A549 (cell line): Measurements from ENCODE around the gene UBAP2. TPM values are rescaled to one million over a fixed set of nuclear protein-coding genes. Genes with fewer than 3 reads are reported as not detected.

Experiments used
- ATAC-seq, 2 experiments: fragments of 200-7000 bp in 1 of 2; fragments of >200 bp in 1 of 2; cut with Nextera tagmentation in 1 of 2; cut with Tn5 transposase in 1 of 2; 3 replicates each; pipeline versions ENCODE4 v1.8.0 to v1.9.1; 2018 to 2020; ENCODE audit warnings: mild to moderate bottlenecking in 1 of 2, moderate library complexity in 1 of 2
- CTCF ChIA-PET: fragments of 300-600 bp; sonication (Branson Sonifier 250); formaldehyde crosslinking; extraction: SDS; loops from one replicate; lab custom pipeline; 2021; ENCODE audit warnings: antibody characterized with exemption, inconsistent platforms; lab: Yijun Ruan, JAX
- POLR2A ChIA-PET: fragments of 350-600 bp; formaldehyde crosslinking; extraction: SDS; loops from one replicate; lab custom pipeline; 2021; ENCODE audit warnings: antibody characterized with exemption, inconsistent platforms; lab: Yijun Ruan, JAX
- DNase-seq, 2 experiments: peaks; one replicate each; pipeline versions ENCODE4 v3.0.0 to v3.0.0-alpha.2; 2011 to 2016; ENCODE audit warnings: low read depth in 1 of 2, low spot score in 1 of 2
- FAIRE-seq: peaks from 2 replicates; lab custom pipeline; 2011; peaks lifted over from hg19 to GRCh38; lab: Jason Lieb, UNC
- H3K27ac ChIP-seq, 2 experiments: fragments of >200 bp; sonication (Bioruptor Twin); formaldehyde crosslinking; 3 replicates each; pipeline ENCODE4 v1.5.1; 2016 to 2017
- H3K4me1 ChIP-seq: fragments of >200 bp; sonication (Bioruptor Twin); formaldehyde crosslinking; 3 replicates; pipeline ENCODE4 v1.6.1; 2016
- H3K4me2 ChIP-seq: fragments of >200 bp; sonication (Bioruptor Twin); formaldehyde crosslinking; 3 replicates; pipeline ENCODE4 v1.6.1; 2016
- H3K4me3 ChIP-seq: fragments of >200 bp; sonication (Bioruptor Twin); formaldehyde crosslinking; 3 replicates; pipeline ENCODE4 v1.5.1; 2016
- H3K9me3 ChIP-seq: fragments of >200 bp; sonication (Bioruptor Twin); formaldehyde crosslinking; 3 replicates; pipeline ENCODE4 v1.6.1; 2016
- CEBPB ChIP-seq, 2 experiments: fragments of >200 bp in 1 of 2; sonication (Bioruptor Twin) in 1 of 2; formaldehyde crosslinking in 1 of 2; IDR thresholded peaks; 2 replicates each; pipeline ENCODE4 v1.6.1; 2012 to 2016
- CHD4 ChIP-seq: fragments of 200-600 bp; sonication (generic); IDR thresholded peaks from 2 replicates; pipeline ENCODE4 v1.6.1; 2016; ENCODE audit warnings: antibody characterized with exemption, mild to moderate bottlenecking, borderline replicate concordance
- EHF ChIP-seq: fragments of 250-450 bp; sonication (Bioruptor Pico); IDR thresholded peaks from 2 replicates; pipeline ENCODE4 v1.5.0; 2020; ENCODE audit warnings: mild to moderate bottlenecking
- ELK1 ChIP-seq: fragments of 150-350 bp; IDR thresholded peaks from 2 replicates; pipeline ENCODE4 v1.6.1; 2014; ENCODE audit warnings: low read depth, mild to moderate bottlenecking, low read length
- GATA3 ChIP-seq: IDR thresholded peaks from 2 replicates; pipeline ENCODE4 v1.6.1; 2012; ENCODE audit warnings: borderline replicate concordance
- HEYL ChIP-seq: fragments of 250-450 bp; sonication (Bioruptor Pico); IDR thresholded peaks from 2 replicates; pipeline ENCODE4 v1.8.0; 2021; ENCODE audit warnings: mild to moderate bottlenecking, moderate library complexity
- HOXB13 ChIP-seq: fragments of 250-450 bp; sonication (Bioruptor Pico); IDR thresholded peaks from 2 replicates; pipeline ENCODE4 v1.5.0; 2020; ENCODE audit warnings: low read depth, mild to moderate bottlenecking, moderate library complexity
- KDM5A ChIP-seq: fragments of 200-600 bp; sonication (generic); IDR thresholded peaks from 2 replicates; pipeline ENCODE4 v1.6.1; 2016; ENCODE audit warnings: antibody characterized with exemption, mild to moderate bottlenecking
- MAFK ChIP-seq: fragments of 450-650 bp; IDR thresholded peaks from 2 replicates; pipeline ENCODE4 v1.6.1; 2014; ENCODE audit not compliant: partially characterized antibody
- MAX ChIP-seq: IDR thresholded peaks from 2 replicates; pipeline ENCODE4 v1.6.1; 2012
- MAZ ChIP-seq: fragments of 150-350 bp; IDR thresholded peaks from 2 replicates; pipeline ENCODE4 v1.6.1; 2014; ENCODE audit warnings: antibody characterized with exemption, low read depth, low read length, borderline replicate concordance
- NR3C1 ChIP-seq: fragments of >200 bp; sonication (Bioruptor Twin); formaldehyde crosslinking; IDR thresholded peaks from 3 replicates; pipeline ENCODE4 v1.6.1; 2017
- RCOR1 ChIP-seq: fragments of 150-350 bp; IDR thresholded peaks from 2 replicates; pipeline ENCODE4 v1.6.1; 2014; ENCODE audit warnings: antibody characterized with exemption, low read length, low read depth
- REST ChIP-seq: fragments of 200-600 bp; sonication (generic); IDR thresholded peaks from 2 replicates; pipeline ENCODE4 v1.6.1; 2016; ENCODE audit warnings: antibody characterized with exemption, mild to moderate bottlenecking, moderate library complexity
- RFX5 ChIP-seq: fragments of 450-650 bp; IDR thresholded peaks from 2 replicates; pipeline ENCODE4 v1.7.1; 2014; ENCODE audit warnings: antibody characterized with exemption, mild to moderate bottlenecking, moderate library complexity
- ZFP36 ChIP-seq: fragments of 450-650 bp; IDR thresholded peaks from 2 replicates; pipeline ENCODE4 v1.6.1; 2014; ENCODE audit warnings: borderline replicate concordance; ENCODE audit not compliant: partially characterized antibody
- ZSCAN20 ChIP-seq: fragments of 250-450 bp; sonication (Bioruptor Pico); IDR thresholded peaks from 2 replicates; pipeline ENCODE4 v1.8.0; 2022; ENCODE audit warnings: mild to moderate bottlenecking, moderate library complexity
- WGBS: methylation state at CpG from one replicate; pipeline ENCODE4 v1.1.6; 2017; ENCODE audit errors: missing lambda C conversion rate; 5-methylcytosine and 5-hydroxymethylcytosine counted together
- polyA plus RNA-seq, 4 experiments: library from polyadenylated mRNA; depleted of rRNA in 3 of 4; stranded (reverse); fragments of >200 nt; fragmentation: RNase III in 1 of 4; extraction: RNeasy Plus Mini Kit Qiagen cat#74134 plus additional on column Dnase treatment in 1 of 4; gene quantifications; 2 replicates in 3 of 4; 3 replicates in 1 of 4; pipeline ENCODE4 v1.2.3, GENCODE V29; 2011 to 2017
- TF ChIP-seq, protein P1 (sequence below): fragments of >200 bp; sonication (Bioruptor Twin); formaldehyde crosslinking; IDR thresholded peaks from 3 replicates; pipeline ENCODE4 v1.6.1; 2016
- TF ChIP-seq, protein P2 (sequence below): fragments of 250-450 bp; sonication (Bioruptor Pico); IDR thresholded peaks from 2 replicates; pipeline ENCODE4 v1.5.0; 2021; ENCODE audit warnings: mild to moderate bottlenecking, moderate library complexity, borderline replicate concordance

Gene UBAP2
- polyA plus RNA-seq, 2 of the 4 experiments (the other 2 are of a cell fraction) = 25.0 to 29.5 TPM

GRCh38 chr9:33905137-33905536 lies 143.6 kb downstream of the UBAP2 start:
- no peak overlapping the region for H3K4me3 ChIP-seq
- no peak overlapping the region for H3K4me2 ChIP-seq
- H3K9me3 ChIP-seq = no peaks in the 10 kb centered on the region
- ChIA-PET POLR2A (no interaction called here), CTCF (interaction anchor here (1.0 to 2.3 kb wide), 4 partner anchors 7 to 20 kb away, joined by 3 to 9 read pairs (median 5); no protein-coding TSS in a partner anchor)
- no peak overlapping the region for H3K27ac ChIP-seq
- no peaks in the 10 kb centered on the region for H3K4me1 ChIP-seq
- DNase-seq (no peak), ATAC-seq (no peak; a peak in 1 of 6 replicates), FAIRE-seq (no peak)
- TF ChIP-seq ZSCAN20 (CRISPR knock-in tag) = no peak
- no peak for TF ChIP-seq EHF
- no peak for TF ChIP-seq MAX
- TF ChIP-seq CEBPB (IDR thresholded peaks at IDR 0.05) = no peak
- no peak for TF ChIP-seq RFX5
- TF ChIP-seq MAFK = no peak
- WGBS = 97% methylated on average over 1 of the region's 1 CpG

DNA sequence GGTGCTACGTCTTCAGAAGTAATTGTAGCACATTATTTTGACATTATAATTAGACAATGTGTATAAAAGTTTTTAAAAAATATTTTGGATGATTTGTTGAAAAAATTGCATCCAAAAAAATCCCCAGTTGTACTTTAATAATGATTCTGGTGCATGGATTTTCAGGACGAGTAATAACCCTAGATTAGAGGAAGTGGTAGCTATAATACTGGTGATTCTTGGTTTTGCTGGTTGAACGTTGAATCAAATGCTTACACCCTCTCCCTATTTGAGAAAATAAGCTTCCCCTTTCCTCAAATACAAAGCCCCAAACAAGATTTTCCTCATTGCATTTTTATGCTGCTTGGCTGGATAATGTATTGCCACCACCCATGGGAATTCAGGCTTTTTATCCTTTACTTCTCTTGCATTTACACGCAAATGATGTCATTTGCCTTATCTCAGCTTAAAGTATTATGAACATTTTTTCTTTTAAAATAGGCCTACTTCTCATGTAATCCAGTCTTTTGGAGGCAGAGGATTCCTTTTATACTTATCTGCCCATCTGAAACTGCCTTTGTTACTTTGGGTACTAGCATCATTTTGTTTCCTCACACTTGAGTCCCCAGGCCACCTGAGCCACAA lies 145.4 kb downstream of the UBAP2 start:
- TF ChIP-seq ZFP36 (no peak), HOXB13 (CRISPR knock-in tag) (no peak), GATA3 (no peak), HEYL (CRISPR knock-in tag) (no peak), EHF (no peak), CEBPB (IDR thresholded peaks at IDR 0.05) (no peak), CHD4 (no peak), ELK1 (no peak), NR3C1 (no peak), REST (no peak), RCOR1 (no peak), MAZ (no peak), RFX5 (no peak), KDM5A (no peak)
- TF ChIP-seq, protein P1, sequence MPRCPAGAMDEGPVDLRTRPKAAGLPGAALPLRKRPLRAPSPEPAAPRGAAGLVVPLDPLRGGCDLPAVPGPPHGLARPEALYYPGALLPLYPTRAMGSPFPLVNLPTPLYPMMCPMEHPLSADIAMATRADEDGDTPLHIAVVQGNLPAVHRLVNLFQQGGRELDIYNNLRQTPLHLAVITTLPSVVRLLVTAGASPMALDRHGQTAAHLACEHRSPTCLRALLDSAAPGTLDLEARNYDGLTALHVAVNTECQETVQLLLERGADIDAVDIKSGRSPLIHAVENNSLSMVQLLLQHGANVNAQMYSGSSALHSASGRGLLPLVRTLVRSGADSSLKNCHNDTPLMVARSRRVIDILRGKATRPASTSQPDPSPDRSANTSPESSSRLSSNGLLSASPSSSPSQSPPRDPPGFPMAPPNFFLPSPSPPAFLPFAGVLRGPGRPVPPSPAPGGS = no peak
- TF ChIP-seq, protein P2, sequence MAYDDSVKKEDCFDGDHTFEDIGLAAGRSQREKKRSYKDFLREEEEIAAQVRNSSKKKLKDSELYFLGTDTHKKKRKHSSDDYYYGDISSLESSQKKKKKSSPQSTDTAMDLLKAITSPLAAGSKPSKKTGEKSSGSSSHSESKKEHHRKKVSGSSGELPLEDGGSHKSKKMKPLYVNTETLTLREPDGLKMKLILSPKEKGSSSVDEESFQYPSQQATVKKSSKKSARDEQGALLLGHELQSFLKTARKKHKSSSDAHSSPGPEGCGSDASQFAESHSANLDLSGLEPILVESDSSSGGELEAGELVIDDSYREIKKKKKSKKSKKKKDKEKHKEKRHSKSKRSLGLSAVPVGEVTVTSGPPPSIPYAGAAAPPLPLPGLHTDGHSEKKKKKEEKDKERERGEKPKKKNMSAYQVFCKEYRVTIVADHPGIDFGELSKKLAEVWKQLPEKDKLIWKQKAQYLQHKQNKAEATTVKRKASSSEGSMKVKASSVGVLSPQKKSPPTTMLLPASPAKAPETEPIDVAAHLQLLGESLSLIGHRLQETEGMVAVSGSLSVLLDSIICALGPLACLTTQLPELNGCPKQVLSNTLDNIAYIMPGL = no peak
- DNase-seq (no peak), ATAC-seq (no peak), FAIRE-seq (no peak)
- Histone ChIP-seq H3K9me3 (no peaks in the 10 kb centered on the region), H3K4me2 (no peak overlapping the region), H3K4me3 (no peak overlapping the region), H3K4me1 (no peaks in the 10 kb centered on the region), H3K27ac (no peak overlapping the region)
- ChIA-PET POLR2A (interaction anchor here (0.6 kb wide), 1 partner anchor 18 kb away, joined by 3 read pairs; no protein-coding TSS in a partner anchor), CTCF (interaction anchor here (0.7 to 1.3 kb wide), 6 partner anchors 18 to 45 kb away, joined by 3 to 4 read pairs (median 3); no protein-coding TSS in a partner anchor)
- WGBS = 88% methylated on average over 4 of the region's 4 CpGs
